ENCODE results near the gene ZNF2.
"Not testable (repeated sequence)": the region's sequence is repeated elsewhere in the genome, so short reads cannot be mapped to it uniquely, and the experiment has no call there.

Gene ZNF2

DNA sequence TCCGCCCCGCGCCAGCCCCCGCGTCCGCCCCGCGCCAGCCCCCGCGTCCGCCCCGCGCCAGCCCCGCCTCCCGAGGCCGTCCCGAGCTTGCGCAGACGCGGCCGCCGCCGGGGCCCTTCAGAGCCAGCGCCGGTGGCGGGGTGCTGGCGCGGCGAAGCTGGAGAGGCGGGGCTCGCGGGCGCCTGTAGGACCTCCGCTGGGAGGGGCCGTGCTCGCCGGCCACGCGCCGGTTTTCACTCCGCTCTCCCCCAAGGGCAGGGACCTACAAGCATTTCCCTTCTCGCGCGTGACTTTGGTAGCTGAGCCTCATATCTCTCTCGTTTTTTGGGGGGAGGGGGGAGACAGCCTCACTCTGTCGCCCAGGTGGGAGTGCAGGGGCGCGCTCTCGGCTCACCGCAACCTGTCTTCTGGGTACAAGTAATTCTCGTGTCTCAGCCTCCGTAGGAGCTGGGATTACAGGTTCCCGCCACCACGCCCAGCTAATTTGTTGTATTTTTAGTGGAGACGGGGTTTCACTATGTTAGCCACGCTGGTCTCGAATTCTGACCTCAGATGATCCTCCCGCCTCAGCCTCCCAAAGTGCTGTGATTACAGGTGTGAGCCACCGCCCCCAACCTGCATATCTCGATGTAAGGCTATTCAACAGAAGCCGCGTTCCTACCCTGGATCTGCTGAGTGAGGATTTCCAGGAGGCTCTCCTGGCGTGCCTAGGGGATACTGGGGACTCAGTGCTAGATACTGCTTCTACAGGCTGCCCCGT is 5.7 kb upstream of the ZNF2 start, which contains the start of gene ZNF514:
TSS of gene ZNF514 (minus strand) at position 159 of the 760 bp plus-strand sequence. CDS start 6,595 bp downstream, outside the sequence.
- no peak within 1 kb of the TSS for H3K27ac ChIP-seq (ENCODE audit: low read depth, low read length)
- H3K27me3 ChIP-seq (ENCODE audit: insufficient read depth, low read length), result no peaks in the 10 kb centered on the region
- H3K79me2 ChIP-seq (ENCODE audit: control insufficient read depth, insufficient read depth, low read length, unreplicated experiment), result peaks cover 21% of the 10 kb centered on the region
- peak within 1 kb of the TSS; percentile 95 for H3K4me3 ChIP-seq (ENCODE audit: low read depth, low read length)
- H3K4me1 ChIP-seq (ENCODE audit: control insufficient read depth, insufficient read depth, low read length, unreplicated experiment), result peaks cover 17% of the 10 kb centered on the region
- H3K36me3 ChIP-seq (ENCODE audit: insufficient read depth, low read length), result peaks cover 26% of the 10 kb centered on the region
- H2AFZ ChIP-seq (ENCODE audit: low read length, unreplicated experiment), result peak within 1 kb of the TSS; percentile 70

DNA sequence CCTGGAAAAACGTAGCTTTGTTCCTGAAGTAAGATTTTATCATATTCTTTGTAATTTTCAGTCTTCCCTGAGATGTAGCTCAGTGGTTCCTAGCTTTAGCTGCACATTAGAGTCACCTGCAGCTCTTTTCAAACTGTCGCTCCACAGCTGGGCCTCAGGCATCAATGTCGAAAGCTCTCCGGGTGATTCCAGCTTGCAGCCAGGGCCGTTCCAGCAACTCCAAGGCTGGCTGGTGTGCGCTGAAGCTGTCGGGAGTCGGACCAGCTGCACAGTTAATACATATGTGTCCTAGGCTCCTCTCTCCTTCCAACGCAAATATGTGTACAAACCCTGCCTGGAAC is 609 bp upstream of the ZNF2 start:
- Histone ChIP-seq H3K27ac (ENCODE audit: low read depth, low read length) (peak overlapping the region; percentile 83), H3K79me2 (ENCODE audit: control insufficient read depth, insufficient read depth, low read length, unreplicated experiment) (peaks cover 27% of the 10 kb centered on the region), H3K27me3 (ENCODE audit: insufficient read depth, low read length) (no peaks in the 10 kb centered on the region), H2AFZ (ENCODE audit: low read length, unreplicated experiment) (peak overlapping the region; percentile 96), H3K4me3 (ENCODE audit: low read depth, low read length) (peak overlapping the region; percentile 93), H3K4me1 (ENCODE audit: control insufficient read depth, insufficient read depth, low read length, unreplicated experiment) (peaks cover 12% of the 10 kb centered on the region), H3K36me3 (ENCODE audit: insufficient read depth, low read length) (no peaks in the 10 kb centered on the region)

DNA sequence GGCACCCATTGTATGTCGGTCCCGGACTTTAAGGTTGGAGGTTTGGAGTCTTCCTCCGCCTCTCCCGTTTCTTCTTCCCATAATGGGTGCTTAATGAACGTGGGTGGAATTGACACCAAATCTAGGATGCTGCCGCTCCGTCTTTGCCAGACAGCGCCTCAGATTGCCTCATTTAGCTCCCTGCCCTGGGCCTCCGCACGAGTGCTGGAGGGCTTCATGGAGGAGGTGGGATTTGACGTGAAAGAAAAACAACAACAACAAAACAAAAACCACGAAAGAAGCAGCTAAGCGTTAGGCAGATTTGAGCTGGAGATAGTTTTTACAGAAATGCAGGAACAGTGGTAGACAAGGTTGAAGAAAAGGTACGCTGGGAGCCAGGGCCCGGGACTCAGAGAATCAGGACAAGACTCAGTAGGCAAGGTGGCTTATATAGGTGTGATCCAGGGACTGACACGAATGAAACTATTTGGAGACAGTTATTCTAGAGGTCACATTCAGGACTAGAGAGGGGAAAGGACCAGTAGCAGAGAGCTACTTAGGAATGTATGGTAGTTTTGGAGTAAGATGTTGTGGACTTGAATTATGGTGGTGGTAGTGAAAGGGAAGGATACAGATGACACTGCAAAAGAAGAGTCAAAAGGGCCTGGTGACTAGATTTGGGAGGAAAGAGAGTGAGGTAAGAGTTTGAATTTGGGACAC is 605 bp downstream of the ZNF2 start:
- Histone ChIP-seq H3K4me1 (ENCODE audit: control insufficient read depth, insufficient read depth, low read length, unreplicated experiment) (peaks cover 12% of the 10 kb centered on the region), H3K4me3 (ENCODE audit: low read depth, low read length) (peak overlapping the region; percentile 93), H3K36me3 (ENCODE audit: insufficient read depth, low read length) (no peaks in the 10 kb centered on the region), H2AFZ (ENCODE audit: low read length, unreplicated experiment) (peak overlapping the region; percentile 63), H3K27ac (ENCODE audit: low read depth, low read length) (no peak overlapping the region), H3K79me2 (ENCODE audit: control insufficient read depth, insufficient read depth, low read length, unreplicated experiment) (peaks cover 27% of the 10 kb centered on the region), H3K27me3 (ENCODE audit: insufficient read depth, low read length) (no peaks in the 10 kb centered on the region)

DNA sequence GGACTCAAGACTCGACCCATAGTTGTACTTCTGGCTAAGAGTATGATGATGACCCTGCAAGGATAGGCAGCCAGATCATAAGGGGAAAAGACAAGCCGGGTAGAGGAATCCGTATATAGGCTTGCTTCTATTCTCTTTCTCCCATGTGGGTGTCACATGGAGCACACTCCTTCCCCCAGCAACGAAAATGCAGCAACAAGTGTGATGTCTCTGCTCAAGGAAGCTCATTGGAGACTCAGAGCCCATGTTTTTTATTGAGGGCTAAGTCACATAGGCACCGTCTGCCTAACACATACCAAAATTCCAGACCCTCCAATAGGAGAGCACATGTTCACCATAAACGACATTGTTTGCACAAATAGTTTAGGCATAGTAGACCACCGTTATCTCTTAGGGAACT is 6.3 kb downstream of the ZNF2 start:
- H3K36me3 ChIP-seq (ENCODE audit: insufficient read depth, low read length), result peaks cover under 1% of the 10 kb centered on the region; the same call in 1 of the 2 replicates
- H3K79me2 ChIP-seq (ENCODE audit: control insufficient read depth, insufficient read depth, low read length, unreplicated experiment), result peaks cover 6% of the 10 kb centered on the region
- no peak overlapping the region for H3K27ac ChIP-seq (ENCODE audit: low read depth, low read length)
- no peaks in the 10 kb centered on the region for H3K27me3 ChIP-seq (ENCODE audit: insufficient read depth, low read length)
- no peak overlapping the region for H3K4me3 ChIP-seq (ENCODE audit: low read depth, low read length)
- no peaks in the 10 kb centered on the region for H3K4me1 ChIP-seq (ENCODE audit: control insufficient read depth, insufficient read depth, low read length, unreplicated experiment)
- H2AFZ ChIP-seq (ENCODE audit: low read length, unreplicated experiment), result no peak overlapping the region

DNA sequence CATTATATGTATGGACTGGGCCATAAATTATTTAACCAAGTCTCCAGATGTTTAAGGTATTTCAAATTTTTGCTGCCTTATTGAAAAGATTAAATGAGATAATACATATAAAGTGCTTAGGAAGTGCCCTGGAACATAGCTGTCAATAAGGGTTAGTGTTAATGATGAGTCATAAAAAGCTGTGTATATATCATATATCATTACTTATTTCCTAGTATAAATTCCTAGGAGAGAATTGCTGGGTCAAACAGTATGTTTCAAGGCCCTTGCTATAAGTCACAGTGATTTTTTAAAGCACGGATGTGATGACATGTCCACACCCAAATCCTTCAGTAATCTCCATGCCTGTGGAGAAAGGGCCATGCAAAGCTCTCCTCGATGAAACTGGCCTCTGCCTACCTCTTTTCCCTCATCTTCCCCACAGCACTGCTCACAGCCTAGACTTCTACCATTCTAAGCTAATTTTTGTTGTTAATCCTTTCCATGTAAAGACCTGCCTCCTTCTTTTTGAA is 8.5 kb downstream of the ZNF2 start:
- Histone ChIP-seq H3K27me3 (ENCODE audit: insufficient read depth, low read length) (no peaks in the 10 kb centered on the region), H2AFZ (ENCODE audit: low read length, unreplicated experiment) (no peak overlapping the region), H3K4me3 (ENCODE audit: low read depth, low read length) (no peak overlapping the region), H3K79me2 (ENCODE audit: control insufficient read depth, insufficient read depth, low read length, unreplicated experiment) (peaks cover 3% of the 10 kb centered on the region), H3K36me3 (ENCODE audit: insufficient read depth, low read length) (peaks cover 16% of the 10 kb centered on the region), H3K27ac (ENCODE audit: low read depth, low read length) (no peak overlapping the region), H3K4me1 (ENCODE audit: control insufficient read depth, insufficient read depth, low read length, unreplicated experiment) (no peaks in the 10 kb centered on the region)

DNA sequence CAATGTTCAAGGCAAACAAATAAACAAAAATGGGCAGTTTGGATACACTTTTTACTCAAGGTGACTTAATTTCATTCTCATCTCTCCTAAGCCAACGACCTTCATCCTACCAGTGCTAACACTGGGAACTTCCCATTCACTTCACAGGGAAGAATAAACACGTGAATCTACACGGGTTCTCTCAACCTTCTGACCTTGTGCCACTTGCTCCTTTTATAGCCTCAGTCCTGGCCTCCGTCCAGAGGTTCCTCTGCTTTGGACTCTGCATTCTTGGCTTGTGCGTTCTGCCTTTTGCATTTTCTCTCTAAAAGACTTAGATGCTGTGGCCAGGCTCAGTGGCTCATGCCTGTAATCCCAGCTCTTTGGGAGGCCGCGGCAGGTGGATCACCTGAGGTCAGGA is 13.8 kb downstream of the ZNF2 start:
- Histone ChIP-seq H3K4me3 (ENCODE audit: low read depth, low read length) (no peak overlapping the region), H3K27me3 (ENCODE audit: insufficient read depth, low read length) (no peaks in the 10 kb centered on the region)

DNA sequence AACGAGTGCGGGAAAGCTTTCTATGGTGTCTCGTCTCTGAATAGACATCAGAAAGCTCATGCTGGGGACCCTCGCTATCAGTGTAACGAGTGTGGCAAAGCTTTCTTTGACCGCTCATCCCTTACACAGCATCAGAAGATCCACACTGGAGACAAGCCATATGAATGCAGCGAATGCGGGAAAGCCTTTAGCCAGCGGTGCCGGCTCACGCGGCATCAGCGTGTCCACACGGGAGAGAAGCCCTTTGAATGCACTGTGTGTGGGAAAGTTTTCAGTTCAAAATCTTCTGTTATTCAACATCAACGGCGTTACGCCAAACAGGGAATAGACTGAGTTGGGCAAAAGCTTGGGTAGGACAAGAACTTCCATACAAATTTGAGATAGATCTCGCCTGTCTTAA is 16.2 kb downstream of the ZNF2 start:
- Histone ChIP-seq H2AFZ (ENCODE audit: low read length, unreplicated experiment) (no peak overlapping the region), H3K36me3 (ENCODE audit: insufficient read depth, low read length) (peaks cover 55% of the 10 kb centered on the region), H3K27ac (ENCODE audit: low read depth, low read length) (no peak overlapping the region), H3K27me3 (ENCODE audit: insufficient read depth, low read length) (no peaks in the 10 kb centered on the region), H3K4me3 (ENCODE audit: low read depth, low read length) (no peak overlapping the region), H3K79me2 (ENCODE audit: control insufficient read depth, insufficient read depth, low read length, unreplicated experiment) (no peaks in the 10 kb centered on the region), H3K4me1 (ENCODE audit: control insufficient read depth, insufficient read depth, low read length, unreplicated experiment) (no peaks in the 10 kb centered on the region)

More for the DNA sequence above, 13.8 kb downstream of the ZNF2 start:
- no peak overlapping the region for H2AFZ ChIP-seq (ENCODE audit: low read length, unreplicated experiment)
- H3K4me1 ChIP-seq (ENCODE audit: control insufficient read depth, insufficient read depth, low read length, unreplicated experiment), result no peaks in the 10 kb centered on the region
- peaks cover 55% of the 10 kb centered on the region for H3K36me3 ChIP-seq (ENCODE audit: insufficient read depth, low read length)
- no peak overlapping the region for H3K27ac ChIP-seq (ENCODE audit: low read depth, low read length)
- peaks cover 1% of the 10 kb centered on the region for H3K79me2 ChIP-seq (ENCODE audit: control insufficient read depth, insufficient read depth, low read length, unreplicated experiment)

DNA sequence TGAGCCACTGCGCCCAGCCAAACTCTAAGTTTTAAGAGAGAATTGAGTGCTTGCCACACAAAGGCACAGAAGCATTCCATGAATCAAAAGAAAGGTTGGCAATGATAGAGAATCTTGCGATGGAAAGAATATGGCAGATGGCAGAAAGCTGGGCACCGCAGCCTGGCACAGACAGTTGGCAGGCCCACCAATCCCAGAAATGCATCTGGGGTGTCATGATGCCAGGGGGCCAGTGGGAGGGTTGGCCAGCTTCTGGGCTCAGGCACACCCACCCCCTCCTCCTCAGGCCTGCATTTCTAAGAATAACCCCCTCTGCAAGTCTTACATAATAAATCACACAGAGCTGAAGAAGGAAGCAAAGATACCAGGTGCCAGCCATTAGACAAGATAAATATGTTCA is 19.6 kb downstream of the ZNF2 start:
- Histone ChIP-seq H3K79me2 (ENCODE audit: control insufficient read depth, insufficient read depth, low read length, unreplicated experiment) (no peaks in the 10 kb centered on the region), H3K36me3 (ENCODE audit: insufficient read depth, low read length) (peaks cover 28% of the 10 kb centered on the region), H2AFZ (ENCODE audit: low read length, unreplicated experiment) (no peak overlapping the region), H3K27me3 (ENCODE audit: insufficient read depth, low read length) (peaks cover 5% of the 10 kb centered on the region), H3K27ac (ENCODE audit: low read depth, low read length) (no peak overlapping the region), H3K4me1 (ENCODE audit: control insufficient read depth, insufficient read depth, low read length, unreplicated experiment) (no peaks in the 10 kb centered on the region), H3K4me3 (ENCODE audit: low read depth, low read length) (no peak overlapping the region)

DNA sequence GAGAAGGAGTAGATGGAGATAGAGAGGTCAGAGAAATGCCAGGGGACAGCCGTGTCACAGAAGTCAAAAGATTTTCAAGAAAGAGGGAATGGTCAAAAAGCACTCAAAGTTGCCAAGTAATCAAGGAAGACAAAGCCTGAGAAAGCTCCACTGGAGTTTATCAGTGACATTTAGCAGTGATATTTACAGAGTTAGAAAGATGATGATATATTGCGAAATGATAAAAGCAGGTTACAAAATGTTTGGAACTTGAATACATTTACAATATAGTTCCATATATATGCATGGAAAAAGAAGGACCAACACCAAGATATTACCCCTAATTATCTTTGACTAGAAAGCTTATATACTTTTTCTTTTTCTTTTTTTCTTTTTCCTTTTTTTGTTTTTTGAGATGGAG is 20.4 kb downstream of the ZNF2 start:
- Histone ChIP-seq H3K4me1 (ENCODE audit: control insufficient read depth, insufficient read depth, low read length, unreplicated experiment) (no peaks in the 10 kb centered on the region), H3K4me3 (ENCODE audit: low read depth, low read length) (no peak overlapping the region), H3K79me2 (ENCODE audit: control insufficient read depth, insufficient read depth, low read length, unreplicated experiment) (no peaks in the 10 kb centered on the region), H3K27ac (ENCODE audit: low read depth, low read length) (no peak overlapping the region), H2AFZ (ENCODE audit: low read length, unreplicated experiment) (no peak overlapping the region), H3K36me3 (ENCODE audit: insufficient read depth, low read length) (peaks cover 21% of the 10 kb centered on the region), H3K27me3 (ENCODE audit: insufficient read depth, low read length) (peaks cover 13% of the 10 kb centered on the region)

DNA sequence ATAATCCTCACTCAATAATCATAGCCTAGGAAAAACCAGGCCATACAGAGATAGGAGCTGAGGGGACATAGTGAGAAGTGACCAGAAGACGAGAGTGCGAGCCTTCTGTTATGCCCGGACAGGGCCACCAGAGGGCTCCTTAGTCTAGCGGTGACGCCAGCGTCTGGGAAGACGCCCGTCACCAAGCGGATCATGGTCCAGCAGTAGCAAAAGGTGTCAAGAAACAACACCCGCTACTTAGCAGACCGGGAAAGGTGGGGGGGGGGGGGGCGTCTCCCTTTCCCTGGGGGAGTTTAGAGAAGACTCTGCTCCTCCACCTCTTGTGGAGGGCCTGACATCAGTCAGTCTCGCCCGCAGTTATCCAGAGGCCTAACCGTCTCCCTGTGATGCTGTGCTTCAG is 27.3 kb downstream of the ZNF2 start:
- not testable (repeated sequence) for H3K4me3 ChIP-seq (ENCODE audit: low read depth, low read length); H2AFZ ChIP-seq (ENCODE audit: low read length, unreplicated experiment); H3K4me1 ChIP-seq (ENCODE audit: control insufficient read depth, insufficient read depth, low read length, unreplicated experiment); H3K79me2 ChIP-seq (ENCODE audit: control insufficient read depth, insufficient read depth, low read length, unreplicated experiment); H3K36me3 ChIP-seq (ENCODE audit: insufficient read depth, low read length); H3K27ac ChIP-seq (ENCODE audit: low read depth, low read length)
- H3K27me3 ChIP-seq (ENCODE audit: insufficient read depth, low read length), result peaks cover 24% of the 10 kb centered on the region

DNA sequence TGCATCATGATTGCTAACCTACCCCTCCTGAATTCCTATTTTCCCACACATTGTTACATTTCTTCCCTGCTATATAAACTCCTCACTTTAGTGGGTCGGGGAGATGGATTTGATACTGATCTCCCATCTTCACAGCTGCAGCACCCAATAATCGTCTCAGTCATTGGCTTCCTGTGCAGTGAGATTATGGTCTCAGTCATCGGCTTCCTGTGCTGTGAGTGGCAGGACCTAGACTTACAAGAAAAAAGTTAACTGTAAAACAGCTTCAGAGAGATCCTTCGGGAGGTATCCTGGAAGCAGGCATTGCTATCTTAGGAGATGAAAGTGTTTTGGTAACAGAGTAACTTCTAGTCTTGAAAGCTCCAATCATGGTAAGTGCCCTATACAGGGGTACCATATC is 38.3 kb downstream of the ZNF2 start:
- H3K27ac ChIP-seq (ENCODE audit: low read depth, low read length), result no peak overlapping the region
- H3K79me2 ChIP-seq (ENCODE audit: control insufficient read depth, insufficient read depth, low read length, unreplicated experiment), result no peaks in the 10 kb centered on the region
- H3K27me3 ChIP-seq (ENCODE audit: insufficient read depth, low read length), result peaks cover 14% of the 10 kb centered on the region; the same call in 1 of the 2 replicates

More for the DNA sequence above, 38.3 kb downstream of the ZNF2 start:
- H2AFZ ChIP-seq (ENCODE audit: low read length, unreplicated experiment), result no peak overlapping the region
- H3K36me3 ChIP-seq (ENCODE audit: insufficient read depth, low read length), result peaks cover 6% of the 10 kb centered on the region; the same call in 1 of the 2 replicates
- H3K4me3 ChIP-seq (ENCODE audit: low read depth, low read length), result no peak overlapping the region
- H3K4me1 ChIP-seq (ENCODE audit: control insufficient read depth, insufficient read depth, low read length, unreplicated experiment), result peaks cover 8% of the 10 kb centered on the region
